Breast epithelium (tissue), 3 donors: Measurements from ENCODE around the gene FAM98C.

Experiments used
- CTCF ChIP-seq, 3 donors: fragments of 450-650 bp; IDR thresholded peaks; one replicate each; pipeline ENCODE4 v1.5.1; 2016 to 2017; ENCODE audit warnings: antibody characterized with exemption in 3 of 3, mild to moderate bottlenecking in 3 of 3, moderate library complexity in 3 of 3
- POLR2A ChIP-seq: fragments of 450-650 bp; IDR thresholded peaks from one replicate; pipeline ENCODE4 v1.6.1; 2016; ENCODE audit warnings: antibody characterized with exemption, mild to moderate bottlenecking, moderate library complexity

DNA sequence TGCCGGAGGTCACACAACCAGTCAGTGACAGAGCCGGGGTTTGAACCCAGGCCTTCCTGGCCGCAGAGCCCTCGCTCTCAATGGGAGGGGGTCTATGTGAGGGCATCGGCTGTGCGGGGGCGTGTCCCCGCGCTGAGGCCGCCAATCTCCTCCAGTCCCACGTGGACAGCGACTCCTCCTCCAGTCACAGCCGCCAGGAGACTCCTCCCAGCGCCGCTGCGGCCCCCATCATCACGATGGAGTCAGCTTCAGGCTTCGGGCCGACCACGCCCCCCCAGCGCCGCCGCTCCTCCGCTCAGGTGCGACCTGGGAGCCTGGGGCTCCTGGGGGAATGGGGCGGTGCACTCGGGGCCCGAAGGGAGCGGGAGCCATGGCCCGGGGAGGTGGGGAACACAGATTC is 8.4 kb upstream of the FAM98C start:
- TF ChIP-seq POLR2A = no peak
- no peak for TF ChIP-seq CTCF (IDR thresholded peaks at IDR 0.05)
